Measurements from ENCODE around the gene RHBDD3.
"Not testable (repeated sequence)": the region's sequence is repeated elsewhere in the genome, so short reads cannot be mapped to it uniquely, and the experiment has no call there.

Gene RHBDD3

DNA sequence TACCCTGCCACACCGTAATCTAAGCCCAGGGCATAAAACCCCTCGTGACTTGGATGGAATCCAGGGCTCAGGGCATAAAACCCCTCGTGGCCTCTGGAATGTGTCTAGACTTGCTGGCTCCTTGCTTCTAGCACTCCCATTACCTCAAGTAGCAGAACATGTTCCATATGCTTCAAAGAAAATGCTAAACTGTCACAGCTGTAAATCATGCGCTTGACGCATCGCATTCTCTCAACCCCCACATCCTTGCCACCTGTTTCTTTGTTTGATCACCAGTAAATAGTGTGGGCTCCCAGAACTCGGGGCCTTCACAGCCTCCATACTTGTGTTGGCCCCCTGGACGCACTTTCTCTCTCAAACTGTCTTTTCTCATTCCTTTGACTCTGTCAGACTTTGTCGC is 27.3 kb downstream of the RHBDD3 start:
- H3K27ac ChIP-seq (ENCODE audit: extremely low read depth, low read depth, low read length); H3K4me1 ChIP-seq (ENCODE audit: control insufficient read depth, insufficient read depth, low read length); POLR2A ChIA-PET; H3K36me3 ChIP-seq (ENCODE audit: control insufficient read depth in 2 of 2, insufficient read depth in 1 of 2, low read length in 2 of 2); H3K9me3 ChIP-seq (ENCODE audit: control insufficient read depth, insufficient read depth, low read depth, low read length); H3K4me3 ChIP-seq (ENCODE audit: low read depth, low read length): not testable (repeated sequence)
- TF ChIP-seq SCRT2 (tag by site-specific recombination; IDR thresholded peaks at IDR 0.05) = 0 out of 2 replicates have a peak, but pooled peaks have one; percentile 16
- CTCF ChIA-PET = interaction anchor here (0.6 to 1.3 kb wide), 3 partner anchors 10 to 38 kb away, joined by 3 to 6 read pairs (median 3); no protein-coding TSS in a partner anchor

DNA sequence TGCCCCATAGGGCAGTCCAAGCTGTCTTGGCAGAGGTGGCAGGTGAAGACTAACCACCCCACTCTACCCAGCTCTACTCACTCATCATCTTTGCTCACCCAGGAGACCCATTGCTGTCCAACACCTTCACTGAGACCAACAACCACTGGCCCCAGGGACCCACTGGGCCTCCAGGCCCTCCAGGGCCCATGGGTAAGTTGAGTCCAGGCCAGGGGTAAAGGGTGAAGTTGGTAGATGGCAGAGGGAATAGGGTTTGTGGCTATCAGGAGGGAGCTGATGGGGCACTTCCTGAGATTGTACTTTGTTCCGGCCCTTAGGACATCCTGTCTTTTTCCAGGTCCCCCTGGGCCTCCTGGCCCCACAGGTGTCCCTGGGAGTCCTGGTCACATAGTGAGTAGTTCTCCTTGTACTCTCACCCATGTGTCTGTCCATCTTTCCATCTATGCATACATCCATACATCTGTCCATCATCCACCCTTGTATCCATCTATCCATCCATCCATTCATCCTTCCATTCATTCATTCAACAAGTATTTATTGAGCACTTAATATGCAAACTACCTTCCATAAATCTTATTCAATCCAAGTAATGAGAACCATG is 34.4 kb downstream of the RHBDD3 start:
- no peaks in the 10 kb centered on the region for H3K9me3 ChIP-seq (ENCODE audit: control insufficient read depth, insufficient read depth, low read depth, low read length)
- POLR2A ChIA-PET = no interaction called here
- H3K27ac ChIP-seq (ENCODE audit: extremely low read depth, low read depth, low read length) = no peak overlapping the region
- H3K4me1 ChIP-seq (ENCODE audit: control insufficient read depth, insufficient read depth, low read length) = no peaks in the 10 kb centered on the region
- no peaks in the 10 kb centered on the region for H3K36me3 ChIP-seq (ENCODE audit: control insufficient read depth in 2 of 2, insufficient read depth in 1 of 2, low read length in 2 of 2)
- TF ChIP-seq ZNF394 (tag by site-specific recombination; IDR thresholded peaks at IDR 0.05; ENCODE audit: borderline replicate concordance) (no peak), SCRT2 (tag by site-specific recombination; IDR thresholded peaks at IDR 0.05) (peak; percentile 56), ZNF366 (tag by site-specific recombination; conservative IDR thresholded peaks at IDR 0.05) (peak; percentile 64; the same call in 1 of the 2 replicates), ZNF626 (tag by site-specific recombination; IDR thresholded peaks at IDR 0.05) (no peak)
- no peak overlapping the region for H3K4me3 ChIP-seq (ENCODE audit: low read depth, low read length)
- CTCF ChIA-PET = interaction anchor here (0.6 kb wide), 1 partner anchor 12 kb away, joined by 3 read pairs; no protein-coding TSS in a partner anchor

- no peaks in the 10 kb centered on the region for H3K9me3 ChIP-seq (ENCODE audit: control insufficient read depth, insufficient read depth, low read depth, low read length)
- ChIA-PET POLR2A (no interaction called here), CTCF (no interaction called here)
- no peaks in the 10 kb centered on the region for H3K4me1 ChIP-seq (ENCODE audit: control insufficient read depth, insufficient read depth, low read length)
- H3K27ac ChIP-seq (ENCODE audit: extremely low read depth, low read depth, low read length) = no peak overlapping the region
- TF ChIP-seq ZIC2 (tag by site-specific recombination; IDR thresholded peaks at IDR 0.05) = peak; percentile 74
- no peak for TF ChIP-seq ZNF292 (tag by site-specific recombination; IDR thresholded peaks at IDR 0.05; ENCODE audit: borderline replicate concordance, low read depth)
- TF ChIP-seq ZNF132 (tag by site-specific recombination; IDR thresholded peaks at IDR 0.05; ENCODE audit: borderline replicate concordance) = no peak
- TF ChIP-seq GLIS1 (tag by site-specific recombination; IDR thresholded peaks at IDR 0.05) = peak; percentile 83
- no peak overlapping the region for H3K4me3 ChIP-seq (ENCODE audit: low read depth, low read length)
- H3K36me3 ChIP-seq (ENCODE audit: control insufficient read depth in 2 of 2, insufficient read depth in 1 of 2, low read length in 2 of 2) = no peaks in the 10 kb centered on the region
Measured at GRCh38 chr22:29231971-29232959, 35.5 kb downstream of the RHBDD3 start.

GRCh38 chr22:29230972-29231875 is 36.6 kb downstream of the RHBDD3 start:
- CTCF ChIA-PET = interaction anchor here (0.5 kb wide), 1 partner anchor 26 kb away, joined by 4 read pairs; no protein-coding TSS in a partner anchor
- H3K4me3 ChIP-seq (ENCODE audit: low read depth, low read length) = no peak overlapping the region
- H3K4me1 ChIP-seq (ENCODE audit: control insufficient read depth, insufficient read depth, low read length) = no peaks in the 10 kb centered on the region
- H3K27ac ChIP-seq (ENCODE audit: extremely low read depth, low read depth, low read length) = no peak overlapping the region
- no peaks in the 10 kb centered on the region for H3K36me3 ChIP-seq (ENCODE audit: control insufficient read depth in 2 of 2, insufficient read depth in 1 of 2, low read length in 2 of 2)
- POLR2A ChIA-PET = no interaction called here
- H3K9me3 ChIP-seq (ENCODE audit: control insufficient read depth, insufficient read depth, low read depth, low read length) = no peaks in the 10 kb centered on the region
- TF ChIP-seq ZNF24 (tag by site-specific recombination; IDR thresholded peaks at IDR 0.05) (no peak), OSR2 (tag by site-specific recombination; IDR thresholded peaks at IDR 0.05) (no peak), ZNF571 (tag by site-specific recombination; IDR thresholded peaks at IDR 0.05) (no peak), ZFP3 (tag by site-specific recombination; IDR thresholded peaks at IDR 0.05; ENCODE audit: low read depth) (no peak), ZNF266 (tag by site-specific recombination; IDR thresholded peaks at IDR 0.05; ENCODE audit: low read depth) (no peak), SALL2 (tag by site-specific recombination; IDR thresholded peaks at IDR 0.05; ENCODE audit: borderline replicate concordance) (no peak), ZNF521 (tag by site-specific recombination; IDR thresholded peaks at IDR 0.05) (no peak)

Data from HEK293 (cell line).